Measurements from ENCODE around the gene NISCH. TPM values are rescaled to one million over a fixed set of nuclear protein-coding genes. Genes with fewer than 3 reads are reported as not detected.

NISCH gene
- total and polyA plus RNA-seq, 2 donors (not counting 1 experiment from before 2014, with no cell fraction given): 130 to 169 TPM

- TF ChIP-seq CTCF (IDR thresholded peaks at IDR 0.05) (no peak), EZH2 (IDR thresholded peaks at IDR 0.05; ENCODE audit: borderline replicate concordance, insufficient read depth, low read depth, low read length, poor library complexity, severe bottlenecking) (no peak)
- Mint-ChIP-seq H3K4me1 (peaks cover 32% of the 10 kb centered on the region), H3K27ac (peak overlapping the region; percentile 50), H3K4me3 (peak overlapping the region; percentile 85), H3K9me3 (ENCODE audit: insufficient read depth) (no peaks in the 10 kb centered on the region), H3K27me3 (no peaks in the 10 kb centered on the region)
- CTCF ChIA-PET: no interaction called here
- Histone ChIP-seq H3K36me3 (replicated peaks in 1 of 2; ENCODE audit: control extremely low read depth in 1 of 2, control insufficient read depth in 1 of 2, extremely low read depth in 1 of 2, insufficient read depth in 2 of 2, low read length in 1 of 2) (no peaks in the 10 kb centered on the region), H3K4me2 (replicated peaks; ENCODE audit: low read depth, low read length, poor library complexity, severe bottlenecking) (peak overlapping the region; percentile 99), H3K9me3 (ENCODE audit: control extremely low read depth in 1 of 3, control insufficient read depth in 2 of 3, insufficient read depth in 1 of 3, low read length in 2 of 3) (no peaks in the 10 kb centered on the region), H3K4me3 (ENCODE audit: control extremely low read depth in 1 of 5, extremely low read depth in 1 of 5, insufficient read depth in 1 of 5, low read depth in 2 of 5, low read length in 4 of 5) (peak overlapping the region; percentile 3 to 73 (median 62)), H3K79me2 (ENCODE audit: control insufficient read depth, insufficient read depth, low read length) (peaks cover 15% of the 10 kb centered on the region), H3K9ac (ENCODE audit: low read length) (peak overlapping the region; percentile 67), H3K27ac (ENCODE audit: low read length in 2 of 2) (peak overlapping the region in 1 of 2 donors; percentile 24), H2AFZ (ENCODE audit: insufficient read depth, low read depth, low read length, poor library complexity, severe bottlenecking) (peak overlapping the region; percentile 84), H3K4me1 (ENCODE audit: control insufficient read depth in 2 of 2, insufficient read depth in 2 of 2, low read length in 2 of 2) (peaks cover 25 to 41% of the 10 kb centered on the region in 2 donors), H4K20me1 (ENCODE audit: control insufficient read depth, insufficient read depth, low read length, poor library complexity, severe bottlenecking) (no peaks in the 10 kb centered on the region), H3K27me3 (replicated peaks in 1 of 4; ENCODE audit: control extremely low read depth in 1 of 4, control insufficient read depth in 3 of 4, insufficient read depth in 4 of 4, low read length in 3 of 4) (peaks cover 0 to 13% (median 0%) of the 10 kb centered on the region in 4 experiments)
- intact Hi-C loops (cut with micrococcal nuclease): loop anchor here (10.0 kb wide), 3 partner anchors 478 to 1138 kb away; partner anchors contain the start of genes DUSP7, PRKCD and RBM15B
- WGBS (ENCODE audit: insufficient coverage): 4% methylated on average over 78 of the region's 78 CpGs
- DNase-seq: peak; percentile 60
- POLR2A ChIA-PET: interaction anchor here (0.6 kb wide), 1 partner anchor 537 kb away, joined by 4 read pairs; the partner anchor contains the start of gene RPL29
- ATAC-seq (ENCODE audit: low read depth): no peak
Measured at GRCh38 chr3:52532838-52533622, 77.6 kb downstream of the NISCH start.
